GM23248 (cell line): ENCODE measurements around the gene SPDEF. TPM values are rescaled to one million over a fixed set of nuclear protein-coding genes. Genes with fewer than 3 reads are reported as not detected.

Experiments
- DNase-seq: peaks from one replicate; pipeline ENCODE4 v3.0.0-alpha.2; 2015
- H2AFZ ChIP-seq: fragments of 200-600 bp; sonication (generic); 2 replicates; pipeline ENCODE4 v1.6.1; 2016; ENCODE audit warnings: antibody characterized with exemption
- H3F3A ChIP-seq: fragments of 200-600 bp; sonication (generic); 2 replicates; pipeline ENCODE4 v1.6.1; 2016; ENCODE audit warnings: mild to moderate bottlenecking, antibody characterized with exemption, mixed run types; ENCODE audit not compliant: insufficient read depth
- H3K27ac ChIP-seq: fragments of 200-600 bp; sonication (generic); 2 replicates; pipeline ENCODE4 v1.5.1; 2016; ENCODE audit warnings: mild to moderate bottlenecking
- H3K27me3 ChIP-seq: fragments of 200-600 bp; sonication (generic); replicated peaks from 2 replicates; pipeline ENCODE4 v1.6.1; 2016; ENCODE audit warnings: mild to moderate bottlenecking; ENCODE audit not compliant: insufficient read depth
- H3K36me3 ChIP-seq: fragments of 200-600 bp; sonication (generic); 2 replicates; pipeline ENCODE4 v1.6.1; 2016; ENCODE audit warnings: low read depth, mild to moderate bottlenecking
- H3K4me1 ChIP-seq: fragments of 200-600 bp; sonication (generic); 2 replicates; pipeline ENCODE4 v1.6.1; 2016; ENCODE audit warnings: mild to moderate bottlenecking; ENCODE audit not compliant: insufficient read depth
- H3K4me2 ChIP-seq: fragments of 200-600 bp; sonication (generic); one replicate; pipeline ENCODE4 v1.6.1; 2016; ENCODE audit warnings: mild to moderate bottlenecking; ENCODE audit not compliant: unreplicated experiment
- H3K4me3 ChIP-seq: fragments of 200-600 bp; sonication (generic); 2 replicates; pipeline ENCODE4 v1.5.1; 2016; ENCODE audit warnings: mild to moderate bottlenecking
- H3K79me2 ChIP-seq: fragments of 200-600 bp; sonication (generic); 2 replicates; pipeline ENCODE4 v1.6.1; 2016; ENCODE audit warnings: mild to moderate bottlenecking; ENCODE audit not compliant: insufficient read depth
- H3K9ac ChIP-seq: fragments of 200-600 bp; sonication (generic); 2 replicates; pipeline ENCODE4 v1.6.1; 2016; ENCODE audit warnings: mild to moderate bottlenecking
- H3K9me2 ChIP-seq: fragments of 200-600 bp; sonication (generic); 2 replicates; pipeline ENCODE4 v1.6.1; 2016; ENCODE audit warnings: mixed run types, mild to moderate bottlenecking, moderate library complexity; ENCODE audit not compliant: insufficient read depth
- H3K9me3 ChIP-seq: fragments of 200-600 bp; sonication (generic); one replicate; pipeline ENCODE4 v1.6.1; 2017; ENCODE audit warnings: low read depth
- H4K20me1 ChIP-seq: fragments of 200-600 bp; sonication (generic); 2 replicates; pipeline ENCODE4 v1.6.0; 2016; ENCODE audit not compliant: insufficient read depth
- EZH2 ChIP-seq: fragments of 200-600 bp; sonication (generic); IDR thresholded peaks from 2 replicates; pipeline ENCODE4 v1.6.1; 2018; ENCODE audit warnings: antibody characterized with exemption, mild to moderate bottlenecking; ENCODE audit not compliant: insufficient read depth, poor library complexity, severe bottlenecking
- EZH2phosphoT487 ChIP-seq: fragments of 200-600 bp; sonication (generic); IDR thresholded peaks from 2 replicates; pipeline ENCODE4 v1.6.1; 2018; ENCODE audit warnings: antibody characterized with exemption, moderate library complexity, mild to moderate bottlenecking, low read depth; ENCODE audit not compliant: insufficient read depth
- WGBS, 2 experiments: methylation state at CpG; one replicate each; pipeline ENCODE4 v1.1.6; 2015 to 2017; ENCODE audit warnings: low lambda C conversion rate in 2 of 2, low coverage in 1 of 2; ENCODE audit errors: missing lambda C conversion rate in 2 of 2; 5-methylcytosine and 5-hydroxymethylcytosine counted together
- in situ Hi-C: fragments of 300-500 bp; cut with MboI; formaldehyde crosslinking; loops from 2 replicates; pipeline ENCODE4 v1.15.0; 2020
- polyA plus RNA-seq: library from polyadenylated mRNA; unstranded; fragments of >200 nt; fragmentation: Nextera tagmentation; extraction: Ambion mirVana; gene quantifications from 2 replicates; pipeline ENCODE4 v1.2.1, GENCODE V29; 2016
- total RNA-seq: library from RNA; depleted of rRNA; stranded (reverse); fragments of >200 nt; shearing (Covaris generic); gene quantifications from 2 replicates; pipeline ENCODE4 v1.2.3, GENCODE V29; 2014

The SPDEF gene
- total and polyA plus RNA-seq, 2 experiments from 2014 or later = not detected

DNA sequence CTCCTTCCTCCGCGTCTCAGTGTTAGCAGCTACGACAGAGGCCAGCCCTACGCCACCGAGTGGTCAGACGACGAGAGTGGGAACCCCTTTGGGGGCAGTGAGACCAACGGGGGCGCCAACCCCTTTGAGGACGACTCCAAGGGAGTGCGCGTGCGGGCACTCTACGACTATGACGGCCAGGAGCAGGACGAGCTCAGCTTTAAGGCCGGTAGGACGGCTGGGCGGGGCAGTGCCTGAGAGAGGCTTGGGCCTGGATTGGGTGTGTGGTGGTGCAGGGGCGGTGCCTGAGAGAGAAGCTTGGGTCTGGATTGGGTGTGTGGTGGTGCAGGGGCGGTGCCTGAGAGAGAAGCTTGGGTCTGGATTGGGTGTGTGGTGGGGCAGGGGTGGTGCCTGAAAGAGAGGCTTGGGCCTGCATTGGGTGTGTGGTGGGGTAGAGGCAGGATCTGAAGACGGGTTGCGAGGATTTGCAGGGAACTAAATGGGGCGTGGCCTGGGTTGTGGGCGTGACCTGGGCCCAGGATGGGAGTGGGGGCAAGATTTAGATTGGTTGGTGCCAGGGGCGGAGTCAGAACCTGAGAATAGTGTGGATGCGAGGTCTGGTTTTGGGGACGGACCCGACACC, 24.4 kb downstream of the SPDEF start:
- Histone ChIP-seq H3K27me3 (no peaks in the 10 kb centered on the region), H3K79me2 (no peaks in the 10 kb centered on the region), H3K4me3 (no peak overlapping the region), H3K36me3 (no peaks in the 10 kb centered on the region), H3K9me3 (no peaks in the 10 kb centered on the region), H3K27ac (no peak overlapping the region), H3F3A (no peaks in the 10 kb centered on the region), H3K9me2 (no peaks in the 10 kb centered on the region), H3K4me2 (no peak overlapping the region), H3K4me1 (peaks cover 1% of the 10 kb centered on the region; the same call in 1 of the 2 replicates), H3K9ac (no peak overlapping the region), H2AFZ (no peak overlapping the region), H4K20me1 (no peaks in the 10 kb centered on the region)
- DNase-seq = no peak
- WGBS, 2 experiments = 72 to 74% methylated on average over 24 to 29 of the region's 29 CpGs
- in situ Hi-C loops = no loop called here
- TF ChIP-seq EZH2 = no peak
- no peak for TF ChIP-seq EZH2phosphoT487

- Histone ChIP-seq H3K79me2 (no peaks in the 10 kb centered on the region), H3K4me2 (no peak overlapping the region), H3K27me3 (no peaks in the 10 kb centered on the region), H3K27ac (no peak overlapping the region), H3K9me2 (no peaks in the 10 kb centered on the region), H3K9ac (no peak overlapping the region), H3F3A (no peaks in the 10 kb centered on the region), H4K20me1 (no peaks in the 10 kb centered on the region), H3K4me1 (peaks cover 5% of the 10 kb centered on the region; the same call in 1 of the 2 replicates), H3K36me3 (no peaks in the 10 kb centered on the region), H3K9me3 (no peaks in the 10 kb centered on the region), H2AFZ (no peak overlapping the region), H3K4me3 (no peak overlapping the region)
- TF ChIP-seq EZH2 (no peak), EZH2phosphoT487 (no peak)
- DNase-seq = no peak
- WGBS, 2 experiments = 88 to 92% methylated on average over 18 of the region's 18 CpGs
- in situ Hi-C loops = no loop called here
Measured at GRCh38 chr6:34530753-34531365, 25.3 kb downstream of the SPDEF start.

GRCh38 chr6:34529665-34530327, 26.3 kb downstream of the SPDEF start:
- H3K4me2 ChIP-seq = no peak overlapping the region
- no peak overlapping the region for H3K27ac ChIP-seq
- no peak overlapping the region for H2AFZ ChIP-seq
- no peak overlapping the region for H3K4me3 ChIP-seq
- no peaks in the 10 kb centered on the region for H3K79me2 ChIP-seq
- no peaks in the 10 kb centered on the region for H3K9me3 ChIP-seq
- H3K9me2 ChIP-seq = no peaks in the 10 kb centered on the region
- no peaks in the 10 kb centered on the region for H3K36me3 ChIP-seq
- in situ Hi-C loops = no loop called here
- no peak for DNase-seq
- no peaks in the 10 kb centered on the region for H3K27me3 ChIP-seq
- no peaks in the 10 kb centered on the region for H3F3A ChIP-seq
- peaks cover 5% of the 10 kb centered on the region; the same call in 1 of the 2 replicates for H3K4me1 ChIP-seq
- TF ChIP-seq EZH2 (no peak), EZH2phosphoT487 (no peak)
- WGBS, 2 experiments = 76% methylated on average over 10 of the region's 10 CpGs
- H3K9ac ChIP-seq = no peak overlapping the region
- no peaks in the 10 kb centered on the region for H4K20me1 ChIP-seq

DNA sequence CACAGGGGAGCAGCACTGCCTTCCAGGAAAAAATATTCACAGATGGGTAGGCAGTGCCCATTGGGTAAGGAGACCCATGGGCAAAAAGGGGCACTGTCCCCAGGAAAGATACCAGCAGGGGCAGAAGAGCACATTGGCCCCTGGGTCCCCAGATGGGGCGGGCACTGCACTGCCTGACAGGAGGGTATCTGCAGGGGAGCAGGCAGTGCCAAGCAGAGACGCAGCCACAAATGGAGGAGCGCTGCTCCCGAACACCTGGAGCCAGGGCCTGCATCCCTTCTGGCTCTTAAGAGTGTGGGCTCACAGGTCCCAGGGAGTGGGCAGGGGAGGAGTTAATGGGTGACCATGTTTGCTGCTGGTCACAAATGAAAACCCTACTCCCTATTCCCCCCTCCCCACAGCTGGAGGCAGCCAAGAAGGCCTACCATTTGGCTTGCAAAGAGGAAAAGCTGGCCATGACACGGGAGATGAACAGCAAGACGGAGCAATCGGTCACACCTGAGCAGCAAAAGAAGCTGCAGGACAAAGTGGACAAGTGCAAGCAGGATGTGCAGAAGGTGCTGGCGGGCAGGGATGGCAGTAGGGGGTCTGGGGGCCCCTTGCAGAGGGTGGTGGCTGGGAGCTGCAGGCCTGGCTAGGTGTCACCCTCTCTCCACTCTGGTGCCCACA, 27.0 kb downstream of the SPDEF start:
- in situ Hi-C loops = no loop called here
- H3K27me3 ChIP-seq = no peaks in the 10 kb centered on the region
- H3K27ac ChIP-seq = no peak overlapping the region
- no peak overlapping the region for H2AFZ ChIP-seq
- no peaks in the 10 kb centered on the region for H3K9me3 ChIP-seq
- H3K9ac ChIP-seq = no peak overlapping the region
- H3K36me3 ChIP-seq = no peaks in the 10 kb centered on the region
- TF ChIP-seq EZH2 = no peak
- no peak for TF ChIP-seq EZH2phosphoT487
- no peak overlapping the region for H3K4me2 ChIP-seq
- DNase-seq = no peak
- WGBS, 2 experiments = 68 to 74% methylated on average over 8 of the region's 8 CpGs
- H3K4me3 ChIP-seq = no peak overlapping the region
- H3K4me1 ChIP-seq = peaks cover 5% of the 10 kb centered on the region; the same call in 1 of the 2 replicates
- no peaks in the 10 kb centered on the region for H3F3A ChIP-seq
- H3K9me2 ChIP-seq = no peaks in the 10 kb centered on the region
- H4K20me1 ChIP-seq = no peaks in the 10 kb centered on the region
- no peaks in the 10 kb centered on the region for H3K79me2 ChIP-seq
